Measurements from ENCODE around the gene INPP4B. TPM values are rescaled to one million over a fixed set of nuclear protein-coding genes. Genes with fewer than 3 reads are reported as not detected.

The INPP4B gene
- total and polyA plus RNA-seq, 2 of the 4 experiments (the other 2 are of a cell fraction): 1.8 to 14.0 TPM

DNA sequence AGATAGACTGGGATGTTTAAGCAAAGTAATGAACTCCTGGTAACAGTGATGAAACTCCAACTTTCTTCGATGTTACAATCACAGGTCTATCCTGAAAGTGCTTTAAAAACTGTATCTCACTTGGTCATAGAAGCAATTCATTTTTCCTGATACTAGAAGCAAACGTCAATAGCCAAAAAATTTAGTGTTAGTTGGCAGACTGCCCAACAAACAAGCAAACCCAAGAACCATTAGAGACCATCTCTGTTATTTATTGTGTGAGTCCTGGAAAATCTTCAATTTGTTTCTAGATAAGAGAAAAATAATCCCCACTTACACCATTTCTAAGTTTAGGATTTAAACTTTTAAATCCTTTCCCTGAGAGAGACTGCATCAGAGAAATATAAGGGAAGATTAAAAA, 553.9 kb downstream of the INPP4B start:
- Histone ChIP-seq H3K27me3 (ENCODE audit: control insufficient read depth, insufficient read depth, low read length) (no peaks in the 10 kb centered on the region), H2AFZ (replicated peaks; ENCODE audit: low read length, poor library complexity) (no peak overlapping the region), H3K56ac (ENCODE audit: extremely low read depth, insufficient read depth, low read length) (no peak overlapping the region), H2AK5ac (ENCODE audit: low read depth, low read length) (no peak overlapping the region), H2BK15ac (ENCODE audit: low read depth, low read length) (no peak overlapping the region), H4K5ac (ENCODE audit: low read depth, low read length) (no peak overlapping the region), H4K91ac (ENCODE audit: insufficient read depth, low read depth, low read length) (no peak overlapping the region; the same call in 1 of the 2 replicates), H2BK20ac (ENCODE audit: low read depth, low read length) (peak overlapping the region; percentile 1; the same call in 1 of the 2 replicates), H3K9me1 (ENCODE audit: insufficient read depth, low read length) (no peaks in the 10 kb centered on the region), H2AK9ac (replicated peaks; ENCODE audit: low read depth, low read length, poor library complexity) (no peak overlapping the region), H4K8ac (ENCODE audit: low read depth in 2 of 2, low read length in 2 of 2) (no peak overlapping the region), H3K36me3 (ENCODE audit: control insufficient read depth, insufficient read depth, low read length) (no peaks in the 10 kb centered on the region), H3K14ac (replicated peaks; ENCODE audit: low read depth, low read length) (no peak overlapping the region), H4K20me1 (ENCODE audit: insufficient read depth, low read length) (no peaks in the 10 kb centered on the region), H3K9ac (ENCODE audit: low read depth, low read length) (no peak overlapping the region), H3K4me1 (ENCODE audit: control insufficient read depth, insufficient read depth, low read length) (no peaks in the 10 kb centered on the region), H3K18ac (ENCODE audit: low read depth, low read length) (peak overlapping the region; percentile 44; the same call in 1 of the 2 replicates), H3K4me2 (ENCODE audit: low read depth, low read length) (no peak overlapping the region), H3K9me3 (ENCODE audit: control insufficient read depth, insufficient read depth, low read length) (no peaks in the 10 kb centered on the region), H3K4me3 (ENCODE audit: insufficient read depth, low read depth, low read length) (no peak overlapping the region), H2BK120ac (ENCODE audit: low read depth, low read length) (peak overlapping the region; percentile 10), H3K27ac (ENCODE audit: insufficient read depth, low read length) (no peak overlapping the region), H3K79me1 (ENCODE audit: low read depth in 1 of 2, low read length in 2 of 2) (no peaks in the 10 kb centered on the region), H3K4ac (ENCODE audit: low read depth, low read length) (peak overlapping the region; percentile 14; the same call in 1 of the 2 replicates), H3K23ac (ENCODE audit: low read depth, low read length) (no peak overlapping the region), H2BK5ac (ENCODE audit: low read depth, low read length, poor library complexity, severe bottlenecking) (no peak overlapping the region)
- no CpG with 5 or more reads among the region's 2 CpGs for WGBS, 2 experiments (ENCODE audit: extremely low coverage in 2 of 2, insufficient read length in 1 of 2)
- DNase-seq: no peak
- TF ChIP-seq FOS (IDR thresholded peaks at IDR 0.05; ENCODE audit: low read depth, low read length): no peak
- no TSS peak for BruUV-seq (replicated peaks)
- POLR2A ChIA-PET (ENCODE audit: unreplicated experiment): no interaction called here
- intact Hi-C loops (cut with micrococcal nuclease) (no loop called here), in situ Hi-C loops (cut with MboI; ENCODE audit: low sequenced_read_pairs) (no loop called here), dilution Hi-C loops (cut with HindIII; ENCODE audit: low sequenced_read_pairs, unreplicated experiment) (no loop called here)
- no peak for ATAC-seq (ENCODE audit: low read depth)
- CTCF ChIA-PET: interaction anchor here (0.6 kb wide), 1 partner anchor 42 kb away, joined by 3 read pairs; no protein-coding TSS in a partner anchor
